HK-2 (cell line): ENCODE data around the gene MAD1L1.

ENCODE experiments used
- DNase-seq: peaks from one replicate; pipeline ENCODE4 v3.0.0-alpha.2; 2018; ENCODE audit not compliant: unreplicated experiment

Gene MAD1L1

GRCh38 chr7:2086229-2086628, 146.5 kb downstream of the MAD1L1 start:
- DNase-seq, result no peak

GRCh38 chr7:2085804-2086203, 146.9 kb downstream of the MAD1L1 start:
- DNase-seq, result no peak

DNA sequence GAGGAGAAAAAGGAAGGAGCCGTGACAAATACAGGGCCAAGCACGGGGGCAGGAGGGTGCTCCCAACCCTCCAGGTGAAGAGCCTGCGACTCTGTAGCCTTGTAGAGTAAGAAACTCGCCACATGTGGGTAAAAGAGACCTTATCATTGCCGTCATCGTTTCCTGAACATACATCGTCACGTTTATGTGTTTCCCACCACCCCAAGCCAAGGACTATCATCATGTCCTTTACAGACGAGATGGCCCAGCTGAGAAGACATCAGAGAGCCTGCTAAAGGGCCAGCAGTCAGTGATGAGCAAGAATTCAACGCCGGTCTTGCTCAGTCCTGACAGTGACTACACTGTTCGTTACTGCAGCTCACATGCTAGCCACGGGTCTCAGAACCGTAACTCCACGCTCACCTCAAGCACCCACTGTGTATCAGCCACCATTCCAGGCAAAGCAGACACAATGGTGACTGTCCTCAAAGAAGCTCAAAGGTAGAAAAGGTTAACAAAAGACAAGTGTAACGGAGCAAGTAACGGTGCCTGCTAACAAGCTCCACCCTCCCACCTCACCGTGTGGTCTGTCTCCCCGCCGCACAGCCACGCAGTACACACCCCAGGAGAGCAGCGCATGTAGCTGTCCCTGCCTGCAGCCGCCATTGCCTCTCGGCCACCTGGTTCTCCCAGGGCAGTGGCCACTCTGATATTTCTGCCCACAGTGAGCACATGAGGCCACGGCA, 147.8 kb downstream of the MAD1L1 start:
- no peak for DNase-seq

DNA sequence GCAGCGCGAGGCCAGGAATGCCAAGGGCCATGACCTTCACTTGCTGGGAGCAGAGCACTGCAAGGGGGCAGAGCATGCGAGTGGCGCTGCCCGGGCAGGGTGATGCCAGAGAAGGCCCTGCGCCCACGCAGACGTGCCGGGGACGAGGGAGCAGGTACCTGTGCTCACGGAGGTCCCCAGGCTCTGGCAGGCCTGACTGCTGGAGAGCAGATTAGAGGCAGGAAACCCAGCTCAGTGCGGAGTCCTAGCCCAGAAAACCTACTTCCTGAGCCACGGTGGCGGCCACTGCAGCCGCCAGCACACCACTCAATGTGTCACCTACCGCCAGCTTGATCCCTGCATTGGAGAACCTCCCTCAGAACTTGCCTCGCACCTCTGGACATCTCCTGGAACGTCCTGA, 148.4 kb downstream of the MAD1L1 start:
- no peak for DNase-seq

- no peak for DNase-seq
Measured at GRCh38 chr7:2083362-2083761, 149.4 kb downstream of the MAD1L1 start.

- DNase-seq, result no peak
Measured at GRCh38 chr7:2082139-2082998, 150.4 kb downstream of the MAD1L1 start.

DNA sequence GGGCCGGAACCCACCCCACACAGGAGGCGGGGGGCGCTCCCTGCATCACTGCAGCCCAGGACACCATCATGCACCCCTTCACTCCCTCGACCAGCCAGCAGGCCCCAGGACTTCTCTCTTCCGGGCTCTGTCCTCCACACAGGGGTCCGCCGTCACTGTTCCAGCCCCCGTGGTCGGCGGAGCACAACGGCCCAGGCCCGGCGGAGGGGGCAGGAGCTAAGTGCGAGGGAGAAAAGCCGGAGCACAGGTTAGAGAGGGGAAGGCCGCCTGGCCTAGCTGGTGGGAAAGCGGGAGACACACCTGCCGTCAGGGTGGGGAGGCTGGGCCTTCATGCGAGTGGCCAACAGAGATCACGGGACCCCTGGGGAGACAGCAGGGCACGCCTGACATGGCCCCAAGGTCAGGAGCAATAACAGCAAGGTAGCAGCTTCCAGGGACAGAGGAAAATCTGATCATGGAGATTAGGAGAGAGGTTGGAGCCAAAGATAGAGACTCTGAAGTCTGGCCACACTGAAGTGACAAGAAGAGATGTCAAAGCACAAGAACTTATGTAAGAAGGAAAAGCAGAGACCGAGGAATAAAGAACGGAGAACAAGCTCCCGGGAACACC, 151.1 kb downstream of the MAD1L1 start:
- DNase-seq, result no peak

DNA sequence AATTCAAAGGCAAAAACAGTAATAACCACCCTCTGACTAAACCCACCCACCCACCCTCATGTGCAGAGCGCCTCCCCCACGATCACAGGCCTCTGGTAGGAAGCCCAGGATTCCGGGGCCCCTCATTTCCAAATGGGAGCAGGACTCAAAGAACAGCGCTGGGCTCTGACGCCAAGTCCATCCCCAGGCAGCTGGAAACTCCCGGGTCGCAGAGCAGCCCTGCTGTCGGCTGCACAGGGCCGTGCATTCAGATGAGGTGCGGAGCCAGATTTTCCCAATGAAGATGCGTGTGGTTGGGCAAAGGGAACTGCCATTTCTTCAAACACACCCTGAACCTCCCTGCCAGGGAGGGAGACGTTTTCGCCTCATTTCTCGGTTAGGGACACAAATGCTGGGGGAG, 152.3 kb downstream of the MAD1L1 start:
- no peak for DNase-seq

GRCh38 chr7:2080060-2080387, 152.7 kb downstream of the MAD1L1 start:
- DNase-seq, result no peak

- DNase-seq, result no peak
Measured at GRCh38 chr7:2079332-2080059, 153.2 kb downstream of the MAD1L1 start.

- no peak for DNase-seq
Measured at GRCh38 chr7:2078899-2079298, 153.8 kb downstream of the MAD1L1 start.

GRCh38 chr7:2076649-2077064, 156.1 kb downstream of the MAD1L1 start:
- no peak for DNase-seq

GRCh38 chr7:2075811-2076210, 156.9 kb downstream of the MAD1L1 start:
- no peak for DNase-seq

GRCh38 chr7:2074691-2075090, 158.1 kb downstream of the MAD1L1 start:
- no peak for DNase-seq

GRCh38 chr7:2072798-2073197, 159.9 kb downstream of the MAD1L1 start:
- no peak for DNase-seq

GRCh38 chr7:2072042-2072441, 160.7 kb downstream of the MAD1L1 start:
- DNase-seq, result no peak

DNA sequence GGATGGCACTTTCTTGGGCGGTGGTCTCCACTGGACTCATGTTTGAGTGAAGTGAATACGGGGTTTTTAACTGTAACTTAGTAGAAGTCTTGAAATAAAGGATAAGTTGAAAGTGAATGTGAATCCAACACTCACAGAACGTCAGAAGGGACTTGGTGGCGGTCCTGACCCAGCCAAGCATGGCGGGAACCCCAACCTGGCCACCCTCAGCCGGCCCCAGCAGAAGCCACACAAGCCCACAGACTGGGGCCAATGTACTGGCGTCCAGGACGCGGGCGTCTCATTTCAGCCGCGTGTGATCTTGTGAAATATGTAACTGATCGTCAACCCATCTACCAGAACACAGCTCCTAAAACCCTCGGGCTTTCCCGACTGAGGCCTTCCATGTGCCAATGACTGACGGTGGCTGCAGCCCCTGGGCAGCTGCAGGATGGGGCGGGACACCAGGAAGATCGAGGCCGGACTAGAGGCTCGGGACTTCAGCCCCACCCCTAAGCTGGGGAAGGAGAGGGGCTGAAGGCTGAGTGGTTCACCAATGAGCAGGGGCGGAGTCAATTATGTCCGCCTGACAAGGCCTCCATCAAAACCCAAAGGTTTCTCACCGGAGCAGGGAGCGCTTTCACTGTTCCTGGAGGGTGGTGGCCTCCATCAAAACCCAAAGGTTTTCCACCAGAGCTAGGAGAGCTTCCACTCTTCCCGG, 161.5 kb downstream of the MAD1L1 start:
- no peak for DNase-seq

- DNase-seq, result no peak
Measured at GRCh38 chr7:2070151-2070763, 162.5 kb downstream of the MAD1L1 start.

GRCh38 chr7:2069472-2069860, 163.3 kb downstream of the MAD1L1 start:
- DNase-seq, result no peak

DNA sequence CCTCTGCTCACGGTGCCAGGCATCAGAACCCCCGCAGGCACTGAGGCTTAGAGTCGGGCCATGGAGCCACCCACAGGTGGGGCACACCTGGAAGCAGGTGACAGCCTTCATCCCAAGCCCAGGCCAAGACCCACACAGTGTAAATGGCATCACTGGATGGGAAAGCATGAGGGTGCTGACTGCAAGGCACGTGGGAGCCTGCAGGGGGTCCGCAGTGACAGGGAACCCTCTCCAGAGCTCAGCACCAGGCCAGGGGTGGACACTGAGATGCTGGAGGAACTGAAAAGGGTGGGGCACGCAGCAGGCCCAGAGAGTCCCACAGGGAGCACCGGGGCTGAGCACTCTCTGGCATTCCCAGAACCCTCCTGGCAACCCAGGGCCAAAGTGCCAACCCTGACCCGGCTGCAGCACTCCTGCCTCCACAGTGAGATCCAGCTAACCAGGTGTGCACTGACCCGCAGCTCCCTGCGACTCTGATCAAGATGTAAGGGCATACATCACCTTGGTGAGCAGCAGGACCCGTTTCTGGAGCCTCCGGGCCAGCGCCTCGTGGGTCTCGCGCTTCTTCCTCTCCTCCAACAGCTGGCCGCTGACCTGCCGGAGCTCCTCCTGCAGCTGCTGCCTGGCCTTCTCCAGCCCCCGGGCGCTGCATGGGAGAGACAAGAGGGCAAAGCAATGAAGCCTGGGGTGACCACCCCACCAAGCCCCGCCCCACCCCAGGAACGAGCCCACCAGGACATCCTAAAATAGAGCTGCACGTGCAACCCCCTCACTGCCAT, 163.9 kb downstream of the MAD1L1 start:
- no peak for DNase-seq
